Stimulated activated CD8-positive, alpha-beta memory T cell treated with anti-CD3 and anti-CD28 coated beads, Interleukin-2, amount 100 ng/mL, for 1 hour (primary cell): ENCODE data around the gene PAX3.
"Not testable (repeated sequence)": the region's sequence is repeated elsewhere in the genome, so short reads cannot be mapped to it uniquely, and the experiment has no call there.

ENCODE experiments used
- DNase-seq, 2 donors: peaks; one replicate each; pipeline ENCODE4 v3.0.0-alpha.2; 2020; ENCODE audit warnings: low read depth in 2 of 2

Gene PAX3

GRCh38 chr2:222214885-222215284 is 83.9 kb downstream of the PAX3 start:
- DNase-seq = no peak

GRCh38 chr2:222213049-222213448 is 85.7 kb downstream of the PAX3 start:
- no peak for DNase-seq

GRCh38 chr2:222212571-222212970 is 86.2 kb downstream of the PAX3 start:
- DNase-seq = no peak

- DNase-seq = no peak
Observed at GRCh38 chr2:222208010-222208690, 90.6 kb downstream of the PAX3 start.

- DNase-seq = no peak
Observed at GRCh38 chr2:222205136-222205535, 93.7 kb downstream of the PAX3 start.

GRCh38 chr2:222203041-222203440 is 95.8 kb downstream of the PAX3 start:
- DNase-seq = no peak

GRCh38 chr2:222196159-222196558 is 102.6 kb downstream of the PAX3 start:
- no peak for DNase-seq

- DNase-seq = no peak
Observed at GRCh38 chr2:222194669-222195068, 104.1 kb downstream of the PAX3 start.

GRCh38 chr2:222193328-222193983 is 105.3 kb downstream of the PAX3 start:
- no peak for DNase-seq

GRCh38 chr2:222180619-222181018 is 118.2 kb downstream of the PAX3 start:
- DNase-seq = no peak

- no peak for DNase-seq
Observed at GRCh38 chr2:222179592-222179991, 119.2 kb downstream of the PAX3 start.

GRCh38 chr2:222178450-222178849 is 120.3 kb downstream of the PAX3 start:
- DNase-seq = no peak

- DNase-seq = no peak
Observed at GRCh38 chr2:222176890-222177289, 121.9 kb downstream of the PAX3 start.

- no peak for DNase-seq
Observed at GRCh38 chr2:222174450-222174849, 124.3 kb downstream of the PAX3 start.

- DNase-seq = no peak
Observed at GRCh38 chr2:222169346-222169745, 129.5 kb downstream of the PAX3 start.

GRCh38 chr2:222167762-222168161 is 131.0 kb downstream of the PAX3 start:
- DNase-seq = no peak

- DNase-seq = no peak
Observed at GRCh38 chr2:222160944-222161343, 137.9 kb downstream of the PAX3 start.

- DNase-seq = no peak
Observed at GRCh38 chr2:222160125-222160524, 138.7 kb downstream of the PAX3 start.

GRCh38 chr2:222159221-222159620 is 139.6 kb downstream of the PAX3 start:
- DNase-seq = no peak

GRCh38 chr2:222155003-222155664 is 143.7 kb downstream of the PAX3 start:
- not testable (repeated sequence) for DNase-seq
